HepG2 (cell line): ENCODE results near the gene TPCN2. TPM values are rescaled to one million over a fixed set of nuclear protein-coding genes. Genes with fewer than 3 reads are reported as not detected.

Experiments used
- ATAC-seq: fragments of 200-7000 bp; cut with Tn5 transposase; 3 replicates; pipeline ENCODE4 v1.9.1; 2020; ENCODE audit warnings: mild to moderate bottlenecking, moderate library complexity
- BruUV-seq: library from RNA; stranded (reverse); fragments of 400-500 nt; replicated peaks from 2 replicates; lab custom pipeline; 2021; lab: Mats Ljungman, UMichigan
- CTCF ChIA-PET: fragments of 300-600 bp; formaldehyde crosslinking; extraction: SDS; loops from one replicate; lab custom pipeline; 2021; ENCODE audit warnings: low total read pairs, inconsistent platforms, low intra/inter-chr PET ratio; lab: Yijun Ruan, JAX
- POLR2A ChIA-PET: fragments of 350-600 bp; sonication (Branson Sonifier 250); formaldehyde crosslinking; loops from one replicate; lab custom pipeline; 2020; ENCODE audit warnings: antibody characterized with exemption, inconsistent platforms; lab: Yijun Ruan, JAX
- DNase-seq: peaks from one replicate; pipeline ENCODE4 v3.0.0-alpha.2; 2015; ENCODE audit warnings: low spot score
- FAIRE-seq: peaks from 3 replicates; lab custom pipeline; 2011; peaks lifted over from hg19 to GRCh38; lab: Jason Lieb, UNC
- H2AFZ ChIP-seq: one replicate; pipeline ENCODE4 v1.6.1; 2011; ENCODE audit warnings: low read length, inconsistent platforms
- H3K27ac ChIP-seq: fragments of 300-600 bp; 3 replicates; pipeline ENCODE4 v1.8.0; 2011; ENCODE audit warnings: mixed run types, mild to moderate bottlenecking, mixed read lengths, low read length, inconsistent platforms; ENCODE audit not compliant: insufficient read depth; ENCODE audit errors: extremely low read length
- H3K27me3 ChIP-seq, 2 experiments: fragments of 200-600 bp in 1 of 2; 2 replicates in 1 of 2; 3 replicates in 1 of 2; pipeline versions ENCODE4 v1.6.0 to v1.8.0; 2011; ENCODE audit warnings: low read length in 2 of 2, mild to moderate bottlenecking in 2 of 2, moderate library complexity in 2 of 2, inconsistent platforms in 1 of 2; ENCODE audit not compliant: insufficient read depth in 2 of 2, control insufficient read depth in 1 of 2
- H3K36me3 ChIP-seq, 2 experiments: fragments of 200-600 bp in 1 of 2; replicated peaks in 1 of 2; 2 replicates in 1 of 2; 3 replicates in 1 of 2; pipeline versions ENCODE4 v1.5.1 to v1.8.0; 2011; ENCODE audit warnings: low read length in 2 of 2, inconsistent platforms in 1 of 2; ENCODE audit not compliant: insufficient read depth in 2 of 2, control insufficient read depth in 1 of 2
- H3K4me1 ChIP-seq: 2 replicates; pipeline ENCODE4 v1.5.1; 2012; ENCODE audit warnings: low read length, inconsistent platforms; ENCODE audit not compliant: insufficient read depth
- H3K4me2 ChIP-seq: 2 replicates; pipeline ENCODE4 v1.6.0; 2011; ENCODE audit warnings: low read depth, low read length, inconsistent platforms
- H3K4me3 ChIP-seq, 3 experiments: fragments of 200-600 bp in 1 of 3; sonication (generic), shearing (Covaris generic) in 1 of 3; replicated peaks in 1 of 3; 2 replicates each; pipeline ENCODE4 v1.5.1; 2011 to 2016; ENCODE audit warnings: low read length in 3 of 3, inconsistent platforms in 2 of 3, low read depth in 2 of 3, mild to moderate bottlenecking in 2 of 3, control low read depth in 1 of 3, mixed read lengths in 1 of 3; ENCODE audit not compliant: insufficient read depth in 1 of 3
- H3K79me2 ChIP-seq: one replicate; pipeline ENCODE4 v1.6.1; 2011; ENCODE audit warnings: low read length, inconsistent platforms; ENCODE audit not compliant: insufficient read depth
- H3K9ac ChIP-seq: 2 replicates; pipeline ENCODE4 v1.6.0; 2011; ENCODE audit warnings: mild to moderate bottlenecking, low read depth, low read length, inconsistent platforms; ENCODE audit not compliant: insufficient read depth
- H3K9me3 ChIP-seq: 2 replicates; pipeline ENCODE4 v1.5.1; 2012; ENCODE audit warnings: mild to moderate bottlenecking, low read length
- H4K20me1 ChIP-seq: 2 replicates; pipeline ENCODE4 v1.6.0; 2011; ENCODE audit warnings: inconsistent platforms, mild to moderate bottlenecking, low read length, moderate library complexity; ENCODE audit not compliant: insufficient read depth
- GLMP ChIP-seq: sonication (generic); formaldehyde crosslinking; IDR thresholded peaks from 2 replicates; pipeline ENCODE4 v1.9.0; 2021; ENCODE audit warnings: missing genetic modification reagents, mild to moderate bottlenecking, borderline replicate concordance
- HNF1B ChIP-seq: sonication (generic); formaldehyde crosslinking; IDR thresholded peaks from 2 replicates; pipeline ENCODE4 v1.5.1; 2020; ENCODE audit warnings: mild to moderate bottlenecking, moderate library complexity, missing genetic modification reagents
- MNT ChIP-seq: fragments of 450-650 bp; IDR thresholded peaks from 2 replicates; pipeline ENCODE4 v1.6.1; 2016
- ZBTB20 ChIP-seq: sonication (generic); formaldehyde crosslinking; IDR thresholded peaks from 2 replicates; pipeline ENCODE4 v1.8.1; 2023; ENCODE audit warnings: missing genetic modification reagents, low read depth, mild to moderate bottlenecking, borderline replicate concordance
- WGBS: methylation state at CpG from one replicate; pipeline ENCODE4 v1.1.6; 2017; ENCODE audit warnings: low lambda C conversion rate; 5-methylcytosine and 5-hydroxymethylcytosine counted together
- in situ Hi-C: cut with HindIII; loops from 2 replicates; pipeline ENCODE4 v1.10.0; 2017; ENCODE audit warnings: low pct_unique_long_range_greater_than_20kb; ENCODE audit not compliant: extremely low pct_ligation_motif_present
- intact Hi-C: fragments of 100-400 bp; cut with micrococcal nuclease; formaldehyde crosslinking; loops from one replicate; pipeline ENCODE4 v1.10.0; 2022; ENCODE audit not compliant: unreplicated experiment
- polyA plus RNA-seq, 8 experiments: library from polyadenylated mRNA; depleted of rRNA in 3 of 8; stranded (reverse) in 7 of 8; unstranded in 1 of 8; fragments of >200 nt; fragmentation: Illumina TruSeq in 4 of 8; extraction: Trizol in 4 of 8; gene quantifications; 2 replicates each; pipeline versions ENCODE4 v1.2.1 to v1.2.3, GENCODE V29; 2011 to 2016; ENCODE audit warnings: low read depth in 4 of 8, missing spikeins in 1 of 8, mixed read lengths in 1 of 8; ENCODE audit not compliant: insufficient read depth in 1 of 8
- total RNA-seq, 5 experiments: library from RNA; depleted of rRNA; stranded (reverse); fragments of >200 nt; fragmentation: Illumina TruSeq; extraction: Trizol; gene quantifications; 2 replicates each; pipeline ENCODE4 v1.2.3, GENCODE V29; 2016; ENCODE audit warnings: low read depth in 1 of 5

Gene TPCN2
- total and polyA plus RNA-seq, 2 of the 13 experiments (the other 11 are each of a cell fraction or from before 2014, with no cell fraction given) = 5.6 to 5.9 TPM

GRCh38 chr11:69011624-69012091 is 37.1 kb upstream of the TPCN2 start:
- in situ Hi-C loops (no loop called here), intact Hi-C loops (no loop called here)
- no TSS peak for BruUV-seq
- Histone ChIP-seq H3K27ac (no peak overlapping the region), H3K27me3 (peaks cover 20 to 46% of the 10 kb centered on the region in 2 experiments), H3K4me2 (no peak overlapping the region), H3K79me2 (no peaks in the 10 kb centered on the region), H3K36me3 (no peaks in the 10 kb centered on the region), H3K4me3 (no peak overlapping the region), H3K4me1 (peaks cover 52% of the 10 kb centered on the region), H2AFZ (no peak overlapping the region), H4K20me1 (no peaks in the 10 kb centered on the region), H3K9me3 (no peaks in the 10 kb centered on the region), H3K9ac (no peak overlapping the region)
- FAIRE-seq (no peak), ATAC-seq (no peak), DNase-seq (no peak)
- TF ChIP-seq GLMP = no peak
- TF ChIP-seq HNF1B = no peak
- no peak for TF ChIP-seq ZBTB20 (CRISPR knock-in tag)
- TF ChIP-seq MNT = peak; percentile 79
- 58% methylated on average over 7 of the region's 9 CpGs for whole genome bisulfite sequencing
- ChIA-PET CTCF (no interaction called here), POLR2A (no interaction called here)
